HG03354 (cell line): ENCODE results near the gene MCIDAS.

Source experiments
- ATAC-seq: cut with Tn5 transposase; IDR thresholded peaks from one replicate; pipeline ENCODE4 v1.9.1; 2021; ENCODE audit warnings: mild to moderate bottlenecking; ENCODE audit not compliant: unreplicated experiment, poor library complexity, severe bottlenecking

The MCIDAS gene

GRCh38 chr5:55222985-55223811 is 3.9 kb downstream of the MCIDAS start:
- ATAC-seq = no peak

- no peak for ATAC-seq
These were observed 4.8 kb downstream of the MCIDAS start for GRCh38 chr5:55222092-55222984.

- no peak for ATAC-seq
These were observed 6.5 kb downstream of the MCIDAS start for GRCh38 chr5:55220433-55221185.

GRCh38 chr5:55219770-55220169 is 7.3 kb downstream of the MCIDAS start:
- ATAC-seq = no peak

GRCh38 chr5:55218967-55219366 is 8.1 kb downstream of the MCIDAS start:
- no peak for ATAC-seq

DNA sequence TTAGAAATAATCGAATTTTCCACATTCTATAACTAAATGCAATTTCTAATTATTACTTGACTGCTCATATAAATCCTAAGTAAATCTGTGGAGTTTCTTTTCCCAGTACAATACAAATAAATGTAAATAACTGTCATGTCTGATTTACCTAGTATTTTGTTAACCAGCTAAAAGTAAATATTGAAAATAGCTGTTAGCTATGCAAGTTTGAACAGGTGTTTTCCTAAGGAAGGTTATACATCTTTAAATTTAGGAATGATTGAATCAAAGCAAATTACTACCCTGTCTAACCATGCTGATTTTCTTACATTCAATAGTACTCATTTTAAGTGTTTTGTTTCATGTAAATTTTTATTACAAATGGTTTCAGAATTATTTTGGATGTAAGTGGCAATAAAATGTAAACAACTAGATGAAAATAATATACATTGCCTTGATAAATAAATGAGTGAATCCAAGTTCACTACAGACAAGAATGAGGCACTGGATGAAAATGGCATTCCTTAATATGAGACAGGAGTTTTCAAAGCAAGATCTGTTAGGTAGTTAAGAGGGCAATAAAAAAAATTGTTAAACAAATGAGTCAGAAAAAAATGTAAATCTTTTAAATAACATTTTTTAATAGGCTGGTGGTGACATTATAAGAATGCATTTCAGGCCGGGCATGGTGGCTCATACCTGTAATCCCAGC is 15.8 kb downstream of the MCIDAS start:
- no peak for ATAC-seq

DNA sequence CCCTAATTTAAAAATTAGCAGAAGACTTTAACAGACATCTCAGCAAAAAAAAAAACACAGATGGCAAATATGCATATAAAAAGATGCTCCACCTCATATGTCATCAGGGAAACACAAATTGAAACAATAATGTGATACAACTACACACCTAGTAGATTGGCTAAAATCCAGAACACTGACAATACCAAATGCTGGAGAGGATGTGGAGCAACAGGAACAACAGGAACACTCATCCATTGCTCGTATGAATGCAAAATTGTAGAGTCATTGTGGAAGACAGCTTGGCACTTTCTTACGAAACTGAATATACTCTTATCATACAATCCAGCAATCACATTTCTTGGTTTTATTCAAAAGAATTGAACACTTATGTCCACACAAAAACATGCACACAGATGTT is 22.1 kb downstream of the MCIDAS start:
- ATAC-seq = no peak

DNA sequence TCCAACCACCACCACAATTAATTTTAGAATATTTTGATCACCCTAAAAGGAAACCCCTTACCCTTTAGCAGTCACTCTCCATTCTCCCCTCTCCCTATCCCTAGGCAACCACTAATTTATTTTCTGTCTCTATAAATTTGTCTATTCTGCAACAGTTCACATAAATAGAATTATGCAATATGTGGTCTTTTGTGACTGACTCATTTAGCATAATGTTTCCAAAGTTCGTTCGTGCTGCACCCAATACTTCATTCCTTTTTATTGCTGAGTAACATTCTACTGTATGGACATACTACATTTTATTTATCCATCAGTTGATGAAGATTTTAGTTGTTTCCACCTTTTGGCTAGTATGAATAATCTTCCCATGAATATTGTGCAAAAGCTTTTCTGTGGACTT is 36.0 kb downstream of the MCIDAS start:
- no peak for ATAC-seq

GRCh38 chr5:55188656-55189540 is 38.2 kb downstream of the MCIDAS start:
- no peak for ATAC-seq

GRCh38 chr5:55187370-55187769 is 39.7 kb downstream of the MCIDAS start:
- no peak for ATAC-seq

DNA sequence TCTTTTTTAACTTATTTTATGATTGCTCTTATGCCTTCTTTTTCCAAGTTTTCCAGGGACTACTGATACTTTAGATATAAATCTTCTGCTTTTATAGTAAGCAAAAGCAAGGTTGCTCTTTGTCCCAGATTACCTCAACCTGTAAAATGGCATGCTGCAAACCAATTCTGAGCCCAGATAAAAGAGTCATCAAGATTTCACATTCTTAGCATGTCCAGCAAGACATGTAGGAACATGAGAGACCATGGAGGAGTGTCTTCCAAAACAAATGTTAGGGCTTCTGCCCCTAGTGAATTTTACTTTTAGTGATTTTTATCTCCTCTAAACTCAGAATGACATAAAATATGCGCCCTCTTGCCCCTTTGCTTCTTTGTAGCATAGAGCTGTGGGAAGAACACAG is 47.1 kb downstream of the MCIDAS start:
- ATAC-seq = no peak

DNA sequence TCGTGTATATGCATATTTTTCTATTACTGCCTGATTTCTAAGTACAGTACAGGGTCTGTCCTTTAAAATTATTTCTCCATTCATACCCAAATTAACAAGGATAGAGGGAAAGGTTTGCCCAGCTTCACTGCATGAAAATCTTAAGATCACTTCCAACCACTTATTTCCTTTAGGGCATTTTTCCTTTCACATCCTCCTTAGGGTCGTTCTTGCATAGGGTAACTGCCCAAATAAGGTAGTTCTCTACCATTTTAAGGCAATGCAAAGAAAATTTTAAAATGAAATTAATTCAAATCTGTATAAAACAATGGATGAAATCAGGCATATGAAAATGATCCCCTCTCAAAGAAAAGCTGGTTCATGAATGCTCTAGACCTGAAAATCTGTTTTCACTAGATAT is 50.0 kb downstream of the MCIDAS start:
- no peak for ATAC-seq

DNA sequence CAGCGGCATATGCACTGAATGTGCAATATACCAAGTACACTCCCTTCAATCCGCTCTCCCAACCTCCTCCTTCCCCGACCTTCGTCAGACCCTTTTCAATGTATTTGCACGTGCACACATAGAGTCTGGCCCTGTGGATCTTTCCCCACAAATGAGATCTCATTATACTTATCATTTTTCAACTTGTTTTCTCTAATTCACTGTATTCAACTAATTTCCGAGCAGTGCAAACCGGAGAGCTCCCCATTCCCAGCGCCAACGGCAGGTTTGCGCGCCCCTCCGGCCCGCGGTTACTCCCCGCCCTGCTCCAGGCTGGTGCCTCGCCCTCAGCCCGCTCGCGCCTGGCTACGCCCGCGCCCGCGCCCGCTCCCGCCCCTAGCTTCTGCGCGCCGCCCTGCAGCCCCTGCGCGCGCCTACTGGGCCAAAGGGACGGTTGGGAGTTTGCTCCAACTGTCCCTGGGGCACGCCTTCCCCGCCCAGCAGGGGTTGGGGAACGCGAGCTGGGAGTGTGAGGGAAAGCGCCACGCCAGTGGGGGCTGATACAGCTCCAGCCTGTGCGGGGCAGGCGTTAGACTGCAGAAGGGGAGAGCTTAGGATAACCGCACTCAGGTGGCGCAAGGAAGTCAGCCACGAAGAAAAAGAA is 50.8 kb downstream of the MCIDAS start:
- ATAC-seq = no peak

GRCh38 chr5:55175781-55176175 is 51.3 kb downstream of the MCIDAS start:
- ATAC-seq = no peak

- ATAC-seq = peak; percentile 7
These were observed 53.4 kb downstream of the MCIDAS start for GRCh38 chr5:55173687-55174230.

DNA sequence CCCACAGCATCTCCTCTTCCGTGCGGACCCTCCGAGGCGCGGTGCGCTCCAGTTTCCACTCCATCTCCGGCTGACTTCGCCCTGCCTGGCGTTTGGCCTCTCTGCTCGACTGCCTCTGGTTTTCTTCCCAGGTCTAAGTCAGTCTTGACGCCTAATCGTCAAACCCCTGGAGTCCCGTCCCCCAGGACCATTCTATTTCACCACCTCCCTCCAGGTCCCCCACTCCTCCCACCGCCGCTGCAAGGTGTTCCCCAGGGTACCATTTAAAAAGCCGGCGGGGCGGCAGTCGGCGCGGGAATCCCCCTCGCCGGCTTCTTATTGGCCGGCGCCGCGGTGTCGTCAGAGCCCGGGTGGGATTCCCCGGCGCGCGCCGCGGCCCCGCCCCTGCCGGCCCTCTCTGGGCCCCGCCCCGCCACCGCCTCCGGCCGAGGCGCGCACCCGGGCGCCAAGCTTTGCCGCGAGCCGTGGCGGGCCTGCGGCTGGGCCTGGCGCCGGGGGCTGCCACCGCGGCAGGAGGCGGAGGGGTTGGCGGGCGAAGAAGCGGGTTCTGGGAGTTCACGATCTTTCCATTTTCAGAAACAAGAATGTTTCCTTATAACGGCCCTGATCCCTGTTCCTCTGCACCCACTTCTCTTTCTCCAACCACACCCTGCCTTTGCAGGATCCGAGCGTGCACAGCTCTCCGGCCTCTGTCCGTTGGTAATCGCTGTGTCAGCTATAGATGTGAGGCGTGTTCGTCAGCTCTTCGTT is 54.0 kb downstream of the MCIDAS start, which contains the start of gene CDC20B:
Gene CDC20B, minus strand, starts transcription at position 241 of the 750 bp plus-strand sequence. Its CDS starts 177 bp downstream, at position 64.
- peak; percentile 89 for ATAC-seq
